Bone marrow (tissue), 2 donors: ENCODE results near the gene TMEM235.

ENCODE experiments used
- DNase-seq, 2 donors: peaks; one replicate each; lab custom pipeline; 2025; lab: John Stamatoyannopoulos, UW

TMEM235 gene

GRCh38 chr17:78272181-78272913, 40.9 kb downstream of the TMEM235 start:
- DNase-seq, result peak in 1 of 2 donors; percentile 34

DNA sequence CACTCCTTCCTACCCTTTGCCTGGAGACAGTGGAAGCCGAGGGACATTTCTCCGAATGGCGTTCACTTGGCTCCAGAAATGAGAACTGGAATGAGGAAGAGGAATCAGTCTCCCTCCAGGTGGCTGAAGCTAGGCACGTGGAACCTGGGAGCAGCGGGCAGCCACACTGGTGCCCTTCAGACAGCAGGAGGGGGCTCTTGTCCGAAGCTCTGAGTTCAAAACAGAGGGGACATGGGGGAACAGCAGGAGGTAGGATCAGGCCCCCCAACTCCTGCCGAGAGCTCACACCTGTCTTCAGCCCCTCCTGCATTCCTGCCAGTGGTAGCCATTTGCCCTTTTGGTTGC, 41.5 kb downstream of the TMEM235 start:
- no peak for DNase-seq

DNA sequence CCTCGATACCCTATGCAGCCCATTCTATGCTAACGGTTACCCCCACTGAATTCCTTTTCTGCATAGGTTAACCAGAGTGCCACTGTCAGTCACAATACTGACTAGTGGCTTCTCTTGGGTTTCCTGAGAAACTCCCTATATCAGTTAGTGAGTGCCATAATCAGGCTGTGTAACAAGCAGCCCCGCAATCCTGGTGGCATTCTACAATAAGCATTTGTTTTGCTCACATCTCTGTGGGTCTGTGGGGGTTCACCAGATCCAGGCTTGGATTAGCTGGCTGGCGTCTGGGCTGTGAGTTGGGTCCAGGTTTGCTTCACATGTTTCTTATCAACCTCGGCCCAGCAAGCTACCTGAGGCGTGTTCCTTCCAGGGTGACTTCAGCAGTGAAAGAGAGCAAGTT, 42.4 kb downstream of the TMEM235 start:
- DNase-seq, result no peak

DNA sequence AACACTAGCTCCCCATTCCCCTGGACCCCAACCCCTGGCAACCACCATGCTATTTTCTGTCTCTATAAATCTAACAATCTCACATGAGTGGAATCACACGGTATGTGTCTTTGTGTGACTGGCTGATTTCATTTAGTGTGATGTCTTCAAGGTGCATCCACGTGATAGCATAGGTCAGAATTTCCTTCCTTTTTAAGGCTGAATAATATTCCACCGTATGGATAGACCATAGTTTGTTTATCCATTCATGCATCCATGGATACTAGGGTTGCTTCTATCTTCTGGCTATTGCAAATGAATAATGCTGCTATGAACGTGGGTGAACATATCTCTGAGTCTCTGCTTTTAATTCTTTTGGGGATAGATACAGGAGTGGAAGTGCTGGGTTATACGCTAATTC, 43.9 kb downstream of the TMEM235 start:
- DNase-seq, result no peak

- no peak for DNase-seq
These were observed 44.9 kb downstream of the TMEM235 start for GRCh38 chr17:78276098-78276887.

- no peak for DNase-seq
These were observed 46.8 kb downstream of the TMEM235 start for GRCh38 chr17:78278139-78278741.

GRCh38 chr17:78279360-78279990, 48.0 kb downstream of the TMEM235 start:
- no peak for DNase-seq

- DNase-seq, result no peak
These were observed 49.9 kb downstream of the TMEM235 start for GRCh38 chr17:78281249-78281845.

DNA sequence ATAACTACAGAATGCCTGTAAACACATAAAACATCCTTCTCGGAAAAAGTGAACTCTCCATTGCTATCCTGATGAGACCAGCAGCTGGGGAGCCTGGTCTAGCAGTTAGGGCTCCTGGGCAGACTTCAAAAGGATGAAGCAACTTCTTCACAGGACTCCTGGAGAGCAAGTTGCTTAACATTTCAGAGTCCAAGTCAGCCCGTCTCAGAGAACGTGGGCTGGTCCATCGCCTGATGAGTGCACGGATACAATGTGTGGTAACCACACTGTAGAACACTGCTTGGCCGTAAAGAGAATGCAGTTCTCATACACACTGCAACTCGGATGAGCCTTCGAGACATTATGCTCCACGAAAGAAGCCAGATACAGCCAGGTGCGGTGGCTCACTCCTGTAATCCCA, 52.7 kb downstream of the TMEM235 start:
- DNase-seq, result no peak

DNA sequence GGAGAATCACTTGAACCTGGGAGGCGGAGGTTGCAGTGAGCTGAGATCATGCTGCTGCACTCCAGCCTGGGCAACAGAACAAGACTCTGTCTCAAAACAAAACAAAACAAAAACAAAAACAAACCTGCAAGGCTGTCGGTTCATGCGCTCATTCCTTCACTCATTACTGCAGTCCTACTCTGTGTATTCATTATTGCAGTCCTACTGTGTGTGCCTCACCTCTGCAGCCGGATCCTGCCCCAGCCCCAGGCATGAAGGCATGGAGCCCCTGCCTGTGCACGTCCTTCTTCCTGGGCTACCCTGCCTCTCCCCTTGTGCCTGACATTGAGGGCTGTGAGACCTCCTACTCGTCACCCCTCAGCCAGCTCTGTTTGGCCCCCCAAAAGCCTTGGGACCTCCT, 57.6 kb downstream of the TMEM235 start:
- no peak for DNase-seq

DNA sequence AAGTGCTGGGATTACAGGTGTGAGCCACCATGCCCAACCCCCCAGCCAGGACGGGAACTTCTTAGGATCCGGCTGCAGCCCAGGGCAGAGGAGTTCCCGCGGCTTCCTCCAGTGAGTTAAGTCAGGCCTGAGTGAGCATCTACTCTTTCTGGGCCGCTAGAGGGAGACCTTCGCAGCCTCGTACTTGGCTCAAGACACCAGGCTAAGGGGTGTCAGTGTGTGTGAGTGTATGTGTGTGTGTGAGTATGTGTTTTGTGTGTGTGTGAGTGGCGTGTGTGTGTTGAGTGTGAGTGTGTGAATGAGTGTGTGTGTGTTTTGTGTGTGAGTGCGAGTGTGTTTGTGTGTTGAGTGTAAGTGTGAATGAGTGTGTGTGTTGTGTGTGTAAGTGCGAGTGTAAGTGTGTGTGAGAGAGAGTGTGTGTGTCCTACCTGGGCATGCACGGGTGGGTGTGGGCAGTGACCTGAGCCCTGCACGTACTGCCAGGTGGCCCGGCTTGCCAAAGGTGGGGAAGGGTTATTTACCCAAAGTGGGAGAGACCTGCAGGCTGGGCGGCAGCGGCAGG, 58.5 kb downstream of the TMEM235 start:
- DNase-seq, result peak; percentile 28 to 89
